ENCODE results near the gene TMEM132C. TPM values are rescaled to one million over a fixed set of nuclear protein-coding genes. Genes with fewer than 3 reads are reported as not detected.

The TMEM132C gene
- total RNA-seq, 1 experiment from 2014 or later = not detected

- no peak for DNase-seq (ENCODE audit: low spot score)
These were observed 440.5 kb downstream of the TMEM132C start for GRCh38 chr12:128707488-128707887.

- no peak for DNase-seq (ENCODE audit: low spot score)
These were observed 441.8 kb downstream of the TMEM132C start for GRCh38 chr12:128708789-128709188.

- no peak for DNase-seq (ENCODE audit: low spot score)
These were observed 442.7 kb downstream of the TMEM132C start for GRCh38 chr12:128709660-128710059.

- no peak for DNase-seq (ENCODE audit: low spot score)
These were observed 444.5 kb downstream of the TMEM132C start for GRCh38 chr12:128711486-128711885.

- no peak for DNase-seq (ENCODE audit: low spot score)
These were observed 445.7 kb downstream of the TMEM132C start for GRCh38 chr12:128712622-128713021.

- DNase-seq (ENCODE audit: low spot score) = no peak
These were observed 448.5 kb downstream of the TMEM132C start for GRCh38 chr12:128715485-128715884.

GRCh38 chr12:128724468-128725046 lies 457.6 kb downstream of the TMEM132C start:
- DNase-seq (ENCODE audit: low spot score) = no peak

- no peak for DNase-seq (ENCODE audit: low spot score)
These were observed 459.9 kb downstream of the TMEM132C start for GRCh38 chr12:128726886-128727285.

- peak; percentile 4 for DNase-seq (ENCODE audit: low spot score)
These were observed 460.5 kb downstream of the TMEM132C start for GRCh38 chr12:128727461-128727860.

GRCh38 chr12:128727999-128728398 lies 461.0 kb downstream of the TMEM132C start:
- DNase-seq (ENCODE audit: low spot score) = no peak

- DNase-seq (ENCODE audit: low spot score) = no peak
These were observed 462.7 kb downstream of the TMEM132C start for GRCh38 chr12:128729628-128730121.

GRCh38 chr12:128734371-128734770 lies 467.4 kb downstream of the TMEM132C start:
- no peak for DNase-seq (ENCODE audit: low spot score)

GRCh38 chr12:128737292-128737966 lies 470.5 kb downstream of the TMEM132C start:
- DNase-seq (ENCODE audit: low spot score) = no peak

GRCh38 chr12:128743916-128744315 lies 476.9 kb downstream of the TMEM132C start:
- DNase-seq (ENCODE audit: low spot score) = no peak

GRCh38 chr12:128745772-128746689 lies 479.1 kb downstream of the TMEM132C start:
- no peak for DNase-seq (ENCODE audit: low spot score)

- DNase-seq (ENCODE audit: low spot score) = no peak
These were observed 480.5 kb downstream of the TMEM132C start for GRCh38 chr12:128747441-128747840.

GRCh38 chr12:128752386-128752785 lies 485.4 kb downstream of the TMEM132C start:
- DNase-seq (ENCODE audit: low spot score) = no peak

GRCh38 chr12:128753438-128753837 lies 486.5 kb downstream of the TMEM132C start:
- no peak for DNase-seq (ENCODE audit: low spot score)

GRCh38 chr12:128754275-128754674 lies 487.3 kb downstream of the TMEM132C start:
- DNase-seq (ENCODE audit: low spot score) = no peak

- DNase-seq (ENCODE audit: low spot score) = no peak
These were observed 488.6 kb downstream of the TMEM132C start for GRCh38 chr12:128755566-128755965.
